Inferior parietal cortex (tissue), 1 donor: ENCODE measurements around the gene SEPHS1.
A peak's percentile ranks its signal among the peaks of the same experiment; 100 is the strongest.
"Not testable (repeated sequence)": the region's sequence is repeated elsewhere in the genome, so short reads cannot be mapped to it uniquely, and the experiment has no call there.

ENCODE experiments used
- DNase-seq: peaks from one replicate; pipeline ENCODE4 v3.0.0-alpha.2; 2016; ENCODE audit errors: extremely low spot score

Gene SEPHS1, protein sequence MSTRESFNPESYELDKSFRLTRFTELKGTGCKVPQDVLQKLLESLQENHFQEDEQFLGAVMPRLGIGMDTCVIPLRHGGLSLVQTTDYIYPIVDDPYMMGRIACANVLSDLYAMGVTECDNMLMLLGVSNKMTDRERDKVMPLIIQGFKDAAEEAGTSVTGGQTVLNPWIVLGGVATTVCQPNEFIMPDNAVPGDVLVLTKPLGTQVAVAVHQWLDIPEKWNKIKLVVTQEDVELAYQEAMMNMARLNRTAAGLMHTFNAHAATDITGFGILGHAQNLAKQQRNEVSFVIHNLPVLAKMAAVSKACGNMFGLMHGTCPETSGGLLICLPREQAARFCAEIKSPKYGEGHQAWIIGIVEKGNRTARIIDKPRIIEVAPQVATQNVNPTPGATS

DNA sequence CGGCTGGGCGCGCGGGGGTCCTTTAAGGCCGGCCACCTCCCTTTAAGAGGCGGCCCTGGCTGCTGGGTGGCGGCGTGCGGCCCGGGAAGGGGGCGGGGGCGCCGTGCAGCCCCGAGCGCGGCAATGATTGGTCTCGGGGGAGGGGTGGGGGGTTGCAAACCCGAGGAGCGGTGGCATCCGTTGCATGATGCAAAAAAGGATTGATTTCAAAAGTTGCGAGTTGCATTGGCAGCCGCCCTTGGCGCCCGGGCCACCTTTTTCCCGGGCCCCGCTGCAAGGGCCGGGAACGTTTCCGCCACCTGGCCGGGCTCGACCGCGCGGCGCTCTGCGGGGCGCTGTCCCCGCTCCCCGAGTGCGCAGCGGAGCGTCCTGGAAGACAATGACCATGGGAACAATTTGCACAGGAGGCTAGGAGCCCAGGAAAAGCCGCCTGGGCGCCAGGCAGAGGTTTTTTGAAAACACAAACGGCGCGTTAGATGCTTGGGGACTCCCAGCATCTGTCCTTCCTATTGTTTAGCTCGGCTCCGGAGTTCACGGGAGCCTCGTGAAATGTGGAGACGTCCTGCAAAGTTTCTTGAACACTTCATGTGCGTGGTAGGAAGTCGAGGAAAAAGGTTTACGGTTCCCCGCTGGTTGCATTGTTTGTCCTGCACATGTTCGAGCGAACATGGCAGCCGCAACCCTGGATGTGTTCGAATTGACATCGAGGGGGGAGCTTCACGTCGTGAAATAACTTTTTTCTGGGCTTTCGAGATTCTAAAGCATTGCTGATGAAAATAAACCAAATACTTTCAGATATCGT, at the start of gene SEPHS1:
Gene SEPHS1, minus strand, starts transcription at position 78 of the 802 bp plus-strand sequence. CDS start 3,343 bp downstream, outside the sequence.
- peak; percentile 63 for DNase-seq

DNA sequence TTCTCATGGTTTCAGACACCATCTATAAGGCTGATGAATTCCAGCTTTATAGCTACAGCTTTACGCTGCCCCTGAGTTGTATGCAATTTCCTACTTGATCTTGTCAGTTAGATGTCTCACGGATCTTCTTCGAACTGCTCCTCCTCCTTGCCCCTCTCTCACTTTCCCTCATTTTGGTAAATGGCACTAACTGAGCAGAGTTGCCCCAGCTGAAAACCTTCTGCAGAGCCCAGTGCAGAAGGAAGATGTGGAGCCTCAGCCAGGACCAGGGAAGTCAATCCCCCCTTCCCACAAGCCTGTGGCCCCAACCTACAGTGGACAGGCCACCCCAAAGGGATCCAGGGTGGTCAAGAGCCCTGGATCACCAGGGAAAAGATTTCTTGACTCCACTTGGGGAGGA, 49.0 kb upstream of the SEPHS1 start:
- DNase-seq, result no peak

- no peak for DNase-seq
These were observed 48.3 kb upstream of the SEPHS1 start for GRCh38 chr10:13396369-13396768.

GRCh38 chr10:13395540-13395939, 47.4 kb upstream of the SEPHS1 start:
- DNase-seq, result no peak

GRCh38 chr10:13393640-13394039, 45.5 kb upstream of the SEPHS1 start:
- no peak for DNase-seq

DNA sequence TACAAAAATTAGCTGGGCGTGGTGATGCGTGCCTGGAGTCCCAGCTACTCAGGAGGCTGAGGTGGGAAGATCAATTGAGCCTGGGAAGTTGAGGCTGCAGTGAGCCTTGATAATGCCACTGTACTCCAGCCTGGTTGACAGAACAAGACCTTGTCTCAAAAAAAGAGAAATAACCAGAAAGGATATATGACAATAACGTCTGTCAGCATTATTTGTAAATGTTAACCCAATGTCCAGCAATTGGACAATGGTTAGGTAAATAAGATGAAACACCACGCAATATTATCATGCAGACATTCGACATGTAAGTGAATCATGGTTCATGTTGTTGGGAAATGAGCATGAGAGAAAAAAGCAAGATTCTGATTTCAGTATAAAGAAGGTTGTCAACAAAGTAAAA, 44.6 kb upstream of the SEPHS1 start:
- DNase-seq, result no peak

DNA sequence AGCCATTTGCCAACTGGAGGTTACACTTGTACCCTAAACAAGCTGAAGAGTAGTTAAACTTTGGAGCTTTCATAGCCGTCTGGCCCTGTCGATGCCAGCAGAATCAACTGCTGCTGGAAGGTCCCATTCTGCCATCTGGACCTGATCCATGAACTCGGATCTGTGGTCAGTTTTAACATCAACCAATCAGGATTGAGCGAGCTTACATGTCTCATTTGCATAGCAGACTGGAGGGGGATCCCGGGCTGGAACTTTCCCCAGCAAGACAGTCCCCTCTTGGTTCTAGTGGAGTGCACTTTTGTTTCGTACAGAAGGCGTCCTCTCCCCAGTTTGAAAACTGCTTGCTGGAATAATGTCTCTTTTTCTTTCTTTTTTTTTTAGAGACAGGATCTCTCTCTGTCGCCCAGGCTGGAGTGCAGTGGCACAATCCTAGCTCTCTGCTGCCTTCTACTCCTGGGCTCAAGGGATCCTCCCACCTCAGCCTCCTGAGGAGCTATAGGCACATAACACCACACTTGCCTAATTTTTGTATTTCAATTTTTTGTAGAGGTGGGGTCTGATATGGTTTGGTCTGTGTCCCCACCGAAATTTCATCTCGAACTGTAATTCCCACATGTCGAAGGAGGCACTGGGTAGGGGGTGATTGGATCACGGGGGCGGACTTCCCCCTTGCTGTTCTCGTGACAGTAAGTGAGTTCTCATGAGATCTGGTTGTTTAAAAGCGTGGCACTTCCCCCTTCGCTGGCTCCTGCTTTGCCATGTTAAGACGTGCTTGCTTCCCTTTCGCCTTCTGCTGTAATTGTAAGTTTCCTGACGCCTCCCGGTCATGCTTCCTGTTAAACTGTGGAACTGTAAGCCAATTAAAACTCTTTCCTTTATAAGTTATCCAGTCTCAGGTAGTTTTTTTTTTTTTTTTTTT, 42.8 kb upstream of the SEPHS1 start:
- no peak for DNase-seq

DNA sequence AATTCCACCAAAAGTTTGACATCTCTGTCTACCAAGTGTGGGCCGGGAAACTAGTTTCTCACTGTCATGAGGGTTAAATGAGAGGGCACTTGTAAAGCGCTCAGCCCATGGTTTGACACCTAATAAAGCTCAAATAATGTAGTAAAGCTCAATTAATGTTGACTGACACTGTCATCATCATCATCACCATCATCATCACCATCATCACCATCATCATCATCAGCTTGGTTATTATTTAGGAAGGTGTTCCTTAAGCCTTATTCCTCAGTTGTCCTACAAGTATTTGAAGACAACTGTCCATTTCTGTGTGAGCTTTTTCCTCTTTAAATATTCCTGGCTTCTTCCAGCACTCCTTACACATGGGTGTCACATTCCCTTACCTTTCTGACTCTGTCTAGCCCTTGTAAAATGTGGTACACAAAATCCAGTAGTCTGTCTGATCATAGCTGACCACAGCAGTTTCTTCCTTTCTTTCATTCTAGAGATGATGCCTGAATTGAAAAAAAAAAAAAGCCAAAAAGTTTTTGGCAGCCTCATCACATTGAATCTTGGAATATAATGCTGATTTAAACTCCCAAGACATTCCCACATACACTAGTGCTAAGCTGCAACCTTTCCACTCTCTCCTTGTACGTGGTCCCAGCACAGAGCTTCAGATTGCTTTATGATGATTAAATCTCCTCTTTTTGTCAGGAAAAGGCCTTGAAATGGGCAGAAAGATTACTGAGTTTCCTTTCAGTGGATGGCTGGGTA, 40.6 kb upstream of the SEPHS1 start:
- DNase-seq, result no peak

DNA sequence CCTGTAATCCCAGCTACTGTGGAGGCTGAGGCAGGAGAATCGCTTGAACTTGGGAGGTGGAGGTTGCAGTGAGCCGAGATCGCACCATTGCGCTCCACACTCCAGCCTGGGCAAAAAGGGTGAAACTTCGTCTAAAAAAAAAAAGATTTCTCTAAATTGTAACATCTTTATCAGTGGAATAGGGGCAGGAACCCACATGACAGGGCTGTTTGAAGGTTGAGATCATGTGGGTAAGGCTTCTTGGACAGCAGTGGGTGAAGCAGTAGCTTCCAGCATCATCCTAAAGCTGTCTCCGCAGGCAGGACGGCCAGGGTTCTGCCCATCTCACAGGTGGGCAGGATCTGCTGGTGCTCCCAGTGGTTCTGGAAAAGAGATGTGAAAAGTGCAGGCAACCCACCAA, 37.9 kb upstream of the SEPHS1 start:
- DNase-seq, result no peak

DNA sequence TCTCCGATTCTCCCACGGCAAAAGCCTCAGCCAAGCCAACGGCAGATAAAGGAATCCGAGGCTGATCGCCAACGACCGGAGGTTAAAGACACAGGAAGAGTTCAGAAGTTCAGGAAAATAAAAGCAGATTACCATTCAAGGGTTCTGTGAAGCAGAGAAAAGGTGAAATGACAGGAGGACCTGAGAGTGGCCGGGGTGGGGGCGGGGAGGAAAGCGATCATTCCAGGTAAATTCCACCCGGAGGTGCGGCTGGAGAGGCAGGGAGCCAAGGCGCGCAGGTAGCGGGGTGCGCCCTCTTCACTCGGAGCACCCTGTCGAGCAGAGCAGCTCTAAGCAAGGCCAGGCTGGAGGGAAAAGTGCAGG, 35.3 kb upstream of the SEPHS1 start:
- no peak for DNase-seq

DNA sequence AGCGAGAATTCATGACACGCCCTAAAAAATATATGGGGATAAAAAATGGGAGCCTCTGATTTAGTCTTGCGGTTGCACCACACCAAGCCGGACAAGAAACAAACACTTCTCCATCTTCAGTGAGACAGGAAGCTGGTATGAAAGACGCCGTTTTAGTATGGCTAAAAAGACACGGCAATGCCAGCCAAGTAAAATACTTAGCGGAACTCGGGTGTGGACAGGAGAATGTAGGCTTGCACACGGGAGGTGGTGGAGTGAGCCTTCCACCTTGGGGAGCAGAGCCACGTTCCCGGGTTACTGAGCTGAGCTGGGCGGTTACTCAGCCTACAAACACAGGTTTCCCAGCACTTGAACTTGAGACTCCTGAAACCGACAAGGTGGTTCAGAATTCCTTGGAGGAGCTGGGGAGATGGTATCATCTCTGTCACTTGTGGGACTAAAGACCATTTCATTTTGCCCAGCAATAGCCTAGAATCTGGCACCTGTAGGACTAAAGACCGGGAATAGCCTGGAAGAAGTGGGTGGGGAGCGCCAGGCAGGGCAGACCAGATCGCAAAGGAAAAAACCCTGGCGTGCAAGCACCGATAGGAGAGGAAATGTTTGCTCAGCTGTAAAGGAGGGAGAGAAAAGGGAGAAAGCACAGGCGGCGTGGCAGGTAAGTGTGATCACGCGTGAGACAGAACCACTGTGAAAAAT, 34.8 kb upstream of the SEPHS1 start:
- DNase-seq, result no peak

DNA sequence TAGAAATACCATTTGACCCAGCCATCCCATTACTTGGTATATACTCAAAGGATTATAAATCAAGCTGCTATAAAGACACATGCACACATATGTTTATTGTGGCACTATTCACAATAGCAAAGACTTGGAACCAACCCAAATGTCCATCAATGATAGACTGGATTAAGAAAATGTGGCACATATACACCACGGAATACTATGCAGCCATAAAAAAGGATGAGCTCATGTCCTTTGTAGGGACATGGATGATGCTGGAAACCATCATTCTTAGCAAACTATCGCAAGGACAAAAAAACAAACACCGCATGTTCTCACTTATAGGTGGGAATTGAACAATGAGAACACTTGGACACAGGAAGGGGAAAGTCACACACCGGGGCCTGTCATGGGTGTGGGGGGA, 31.0 kb upstream of the SEPHS1 start:
- not testable (repeated sequence) for DNase-seq

GRCh38 chr10:13376746-13377145, 28.7 kb upstream of the SEPHS1 start:
- DNase-seq, result no peak

DNA sequence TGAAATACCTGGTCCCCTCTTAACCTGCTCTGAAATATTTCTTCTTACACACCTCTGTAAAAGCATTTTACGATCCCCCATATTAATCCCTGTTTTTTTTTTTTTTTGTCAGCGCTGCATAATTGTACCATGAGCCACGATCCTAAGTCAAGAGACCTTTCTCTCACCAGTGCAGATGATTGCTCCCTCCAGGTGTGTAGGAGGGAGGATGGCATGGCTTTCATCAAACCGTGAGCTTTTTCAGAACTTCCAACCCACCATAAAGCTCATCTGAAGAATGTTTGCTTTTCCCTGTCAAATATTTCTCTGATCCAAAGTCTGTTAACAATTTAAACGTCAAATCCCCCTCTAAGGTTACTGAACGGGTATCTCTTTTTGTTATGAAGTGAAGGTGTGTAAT, 28.2 kb upstream of the SEPHS1 start:
- no peak for DNase-seq

DNA sequence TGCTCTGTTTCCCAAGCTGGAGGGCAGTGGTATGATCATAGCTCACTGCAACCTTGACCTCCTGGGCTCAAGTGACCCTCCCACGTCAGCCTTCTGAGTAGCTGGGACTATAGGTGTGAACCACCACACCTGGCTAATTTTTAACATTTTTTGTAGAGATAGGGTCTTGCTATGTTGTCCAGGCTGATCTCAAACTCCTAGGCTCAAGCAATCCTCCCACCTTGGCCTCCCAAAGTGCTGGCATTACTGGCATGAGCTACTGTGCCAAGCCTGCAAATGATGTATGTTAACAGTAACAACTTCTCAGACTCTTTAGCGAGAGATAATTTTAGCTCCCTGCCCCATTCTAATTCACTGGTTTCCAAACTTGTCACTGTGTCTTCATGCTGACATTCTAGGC, 27.7 kb upstream of the SEPHS1 start:
- DNase-seq, result no peak

- DNase-seq, result no peak
These were observed 25.6 kb upstream of the SEPHS1 start for GRCh38 chr10:13373644-13374043.

- no peak for DNase-seq
These were observed 24.4 kb upstream of the SEPHS1 start for GRCh38 chr10:13372524-13372923.

GRCh38 chr10:13371897-13372470, 23.9 kb upstream of the SEPHS1 start:
- DNase-seq, result peak; percentile 92

DNA sequence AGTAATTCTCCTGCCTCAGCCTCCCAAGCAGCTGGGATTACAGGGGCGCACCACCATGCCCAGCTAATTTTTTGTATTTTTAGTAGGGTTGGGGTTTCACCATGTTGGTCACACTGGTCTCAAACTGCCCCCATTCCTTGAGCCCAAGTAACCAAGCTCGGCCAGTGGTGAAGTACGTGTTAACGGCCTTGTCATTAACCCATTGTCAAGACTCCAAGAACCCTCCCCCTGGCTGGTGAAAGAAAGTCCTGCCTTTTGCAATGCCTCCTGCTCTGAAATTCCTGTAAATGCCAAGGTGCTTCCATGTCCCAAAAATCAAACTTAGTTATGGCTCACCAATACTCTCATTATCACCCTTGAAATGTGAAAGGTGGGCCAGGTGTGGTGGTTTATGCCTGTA, 18.8 kb upstream of the SEPHS1 start:
- DNase-seq, result no peak

- DNase-seq, result no peak
These were observed 17.7 kb upstream of the SEPHS1 start for GRCh38 chr10:13365831-13366230.
